Parathyroid adenoma (tissue), 2 donors: ENCODE results near the gene TBX4.

Source experiments
- H2AFZ ChIP-seq: fragments of 300-600 bp; sonication (generic); one replicate; pipeline ENCODE4 v1.7.0; 2017; ENCODE audit warnings: antibody characterized with exemption, mild to moderate bottlenecking
- H3K27ac ChIP-seq: fragments of 300-600 bp; sonication (generic); one replicate; pipeline ENCODE4 v1.7.0; 2017
- H3K27me3 ChIP-seq: fragments of 300-600 bp; sonication (generic); one replicate; pipeline ENCODE4 v1.7.0; 2017; ENCODE audit warnings: low read length; ENCODE audit not compliant: control insufficient read depth, insufficient read depth
- H3K36me3 ChIP-seq: fragments of 300-600 bp; sonication (generic); one replicate; pipeline ENCODE4 v1.7.0; 2017; ENCODE audit warnings: low read length; ENCODE audit not compliant: control insufficient read depth, insufficient read depth
- H3K4me1 ChIP-seq: fragments of 300-600 bp; sonication (generic); one replicate; pipeline ENCODE4 v1.7.0; 2017; ENCODE audit warnings: control low read depth
- H3K4me2 ChIP-seq: fragments of 300-600 bp; sonication (generic); one replicate; pipeline ENCODE4 v1.7.0; 2017; ENCODE audit warnings: low read length
- H3K4me3 ChIP-seq: fragments of 300-600 bp; sonication (generic); one replicate; pipeline ENCODE4 v1.7.0; 2017; ENCODE audit warnings: low read depth, low read length
- H3K79me2 ChIP-seq: fragments of 300-600 bp; sonication (generic); one replicate; pipeline ENCODE4 v1.7.0; 2017; ENCODE audit warnings: control low read depth
- H3K9ac ChIP-seq: fragments of 300-600 bp; sonication (generic); one replicate; pipeline ENCODE4 v1.7.0; 2017; ENCODE audit warnings: mild to moderate bottlenecking
- H3K9me3 ChIP-seq: fragments of 300-600 bp; sonication (generic); one replicate; pipeline ENCODE4 v1.7.0; 2017; ENCODE audit warnings: low read length; ENCODE audit not compliant: control insufficient read depth
- TF ChIP-seq, protein P1 (sequence below): fragments of 300-600 bp; sonication (generic); IDR thresholded peaks from one replicate; pipeline ENCODE4 v1.7.0; 2017; ENCODE audit warnings: antibody characterized with exemption, mild to moderate bottlenecking
- donor health status: primary hyperparathyroidism.

TBX4 gene

DNA sequence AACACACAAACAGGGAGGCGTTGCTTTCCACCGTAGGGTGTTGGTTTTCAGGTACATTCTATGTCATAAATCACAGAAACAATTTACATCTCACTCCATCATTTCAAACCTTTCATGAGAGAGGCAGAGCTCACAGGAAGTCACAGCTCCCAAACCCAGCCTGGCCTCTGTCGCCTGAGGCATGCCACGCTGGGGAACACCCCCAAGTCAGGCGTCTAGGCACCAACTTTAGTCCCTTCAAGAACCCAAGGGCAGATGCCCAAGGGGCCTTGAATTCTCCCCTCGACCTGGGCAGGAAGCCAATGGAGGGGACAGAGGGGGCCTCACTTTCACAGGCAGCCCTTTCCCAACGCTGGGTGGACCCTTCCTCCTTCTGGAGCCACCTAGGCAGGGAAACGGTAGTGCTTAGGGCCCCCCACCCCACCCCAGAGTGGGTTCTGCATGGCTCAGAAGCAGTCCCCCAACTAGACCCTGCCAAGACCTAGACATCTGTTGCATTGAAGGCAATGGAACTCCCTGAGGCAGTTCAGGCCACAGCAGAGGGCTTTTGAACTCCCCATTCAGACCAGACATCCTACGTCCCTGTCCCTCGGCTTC is 10.6 kb downstream of the TBX4 start:
- Histone ChIP-seq H3K9ac (no peak overlapping the region), H3K79me2 (no peaks in the 10 kb centered on the region), H3K4me1 (no peaks in the 10 kb centered on the region), H3K36me3 (no peaks in the 10 kb centered on the region), H3K9me3 (no peaks in the 10 kb centered on the region), H2AFZ (no peak overlapping the region), H3K27me3 (peaks cover under 1% of the 10 kb centered on the region), H3K4me3 (no peak overlapping the region), H3K27ac (no peak overlapping the region), H3K4me2 (no peak overlapping the region)
- TF ChIP-seq, protein P1, sequence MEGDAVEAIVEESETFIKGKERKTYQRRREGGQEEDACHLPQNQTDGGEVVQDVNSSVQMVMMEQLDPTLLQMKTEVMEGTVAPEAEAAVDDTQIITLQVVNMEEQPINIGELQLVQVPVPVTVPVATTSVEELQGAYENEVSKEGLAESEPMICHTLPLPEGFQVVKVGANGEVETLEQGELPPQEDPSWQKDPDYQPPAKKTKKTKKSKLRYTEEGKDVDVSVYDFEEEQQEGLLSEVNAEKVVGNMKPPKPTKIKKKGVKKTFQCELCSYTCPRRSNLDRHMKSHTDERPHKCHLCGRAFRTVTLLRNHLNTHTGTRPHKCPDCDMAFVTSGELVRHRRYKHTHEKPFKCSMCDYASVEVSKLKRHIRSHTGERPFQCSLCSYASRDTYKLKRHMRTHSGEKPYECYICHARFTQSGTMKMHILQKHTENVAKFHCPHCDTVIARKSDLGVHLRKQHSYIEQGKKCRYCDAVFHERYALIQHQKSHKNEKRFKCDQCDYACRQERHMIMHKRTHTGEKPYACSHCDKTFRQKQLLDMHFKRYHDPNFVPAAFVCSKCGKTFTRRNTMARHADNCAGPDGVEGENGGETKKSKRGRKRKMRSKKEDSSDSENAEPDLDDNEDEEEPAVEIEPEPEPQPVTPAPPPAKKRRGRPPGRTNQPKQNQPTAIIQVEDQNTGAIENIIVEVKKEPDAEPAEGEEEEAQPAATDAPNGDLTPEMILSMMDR = no peak

DNA sequence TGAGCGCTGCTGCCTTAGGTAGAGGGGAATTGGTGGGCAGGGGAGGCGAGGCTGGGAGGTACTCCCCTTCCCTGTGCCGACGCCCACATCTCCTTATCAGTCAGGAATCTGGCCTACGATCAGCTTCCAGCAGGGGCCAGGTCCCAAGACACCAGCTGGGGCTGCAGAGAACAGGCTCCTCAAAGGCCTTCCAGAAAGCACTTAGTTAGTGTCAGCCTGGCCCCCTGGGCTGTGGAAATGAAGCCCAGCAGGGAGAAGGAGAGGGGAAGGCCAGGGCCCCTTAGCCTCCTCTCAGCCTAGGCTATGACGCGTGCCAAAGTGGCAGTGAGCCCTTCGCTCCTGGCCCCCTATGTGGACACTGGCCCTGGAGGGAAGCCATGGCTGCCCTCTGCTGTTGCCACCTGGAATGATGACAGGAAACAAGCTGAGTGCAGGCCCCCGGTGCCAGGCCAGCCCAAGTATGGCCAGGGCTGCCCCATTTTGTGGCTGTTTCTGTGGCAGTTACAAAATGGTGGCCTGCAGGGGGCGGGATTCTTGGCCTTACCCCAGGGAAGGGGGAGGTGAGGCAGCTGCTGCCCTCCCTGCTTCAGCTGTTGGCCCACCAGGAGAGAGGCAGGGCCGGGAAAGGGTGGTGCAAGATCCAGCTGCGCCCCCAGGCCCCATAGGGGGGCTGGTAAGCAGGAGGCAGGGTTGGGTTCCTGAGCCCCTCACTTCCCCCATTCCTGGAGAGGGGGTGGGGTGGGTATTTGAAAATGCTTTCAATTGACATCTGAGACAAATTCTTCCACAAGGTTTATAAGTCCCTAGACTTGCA is 11.3 kb downstream of the TBX4 start:
- Histone ChIP-seq H2AFZ (no peak overlapping the region), H3K9ac (no peak overlapping the region), H3K36me3 (no peaks in the 10 kb centered on the region), H3K27ac (no peak overlapping the region), H3K4me1 (no peaks in the 10 kb centered on the region), H3K27me3 (no peaks in the 10 kb centered on the region), H3K79me2 (no peaks in the 10 kb centered on the region), H3K4me3 (no peak overlapping the region), H3K4me2 (no peak overlapping the region), H3K9me3 (no peaks in the 10 kb centered on the region)
- TF ChIP-seq, protein P1 = no peak

DNA sequence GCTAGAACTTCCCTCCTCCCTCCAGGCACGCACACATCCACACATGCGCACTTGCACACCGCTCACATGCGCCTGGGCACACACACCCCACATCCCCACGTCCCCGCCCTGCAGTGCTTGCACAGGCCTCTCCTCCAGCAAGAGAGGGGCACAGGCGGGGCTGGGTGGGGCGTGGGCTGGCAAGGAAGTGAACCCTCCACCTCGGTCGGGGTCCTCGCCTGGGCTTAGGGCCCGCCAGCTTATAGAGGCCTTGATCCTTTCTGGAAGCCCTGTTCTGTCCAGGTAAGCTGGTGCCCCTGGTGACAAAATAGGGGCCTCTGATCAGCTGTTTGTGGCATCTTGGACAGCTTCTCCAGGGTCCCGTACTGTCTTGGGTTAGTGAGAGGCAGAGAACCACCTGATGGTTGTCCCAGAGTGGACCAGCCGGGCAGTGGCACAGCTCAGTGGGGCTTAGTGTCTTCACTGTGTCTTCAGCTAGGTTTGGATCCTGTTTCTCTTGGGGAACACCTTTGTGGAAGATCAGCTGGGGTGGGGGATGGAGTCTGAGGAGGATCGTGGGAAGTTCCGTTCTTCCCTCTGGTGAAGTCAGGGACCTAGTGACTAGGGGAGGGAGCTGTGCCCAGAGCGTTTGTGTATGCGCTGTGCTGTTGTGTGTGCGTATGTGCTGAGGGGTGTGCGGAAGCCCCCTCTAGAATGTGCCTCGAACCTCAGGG is 12.1 kb downstream of the TBX4 start:
- Histone ChIP-seq H3K36me3 (no peaks in the 10 kb centered on the region), H2AFZ (no peak overlapping the region), H3K4me1 (no peaks in the 10 kb centered on the region), H3K79me2 (no peaks in the 10 kb centered on the region), H3K27ac (no peak overlapping the region), H3K9me3 (no peaks in the 10 kb centered on the region), H3K4me3 (no peak overlapping the region), H3K4me2 (no peak overlapping the region), H3K9ac (no peak overlapping the region), H3K27me3 (no peaks in the 10 kb centered on the region)
- TF ChIP-seq, protein P1 = no peak

DNA sequence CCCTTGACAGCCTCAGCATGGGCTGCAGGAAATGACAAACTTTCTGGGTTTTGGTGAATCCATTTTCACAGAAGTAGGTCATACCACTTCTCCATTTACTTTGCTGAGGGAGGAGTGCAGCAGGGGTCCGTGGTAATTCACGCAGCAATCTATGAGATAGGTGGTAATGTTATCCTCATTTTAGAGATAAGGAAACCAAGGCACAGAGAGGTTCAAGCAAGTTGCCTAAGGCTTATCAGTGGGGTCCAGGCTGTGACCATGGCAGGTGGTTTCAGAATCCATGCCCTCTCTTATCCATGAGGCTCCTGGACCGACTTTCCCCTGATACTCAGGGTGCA is 12.6 kb downstream of the TBX4 start:
- Histone ChIP-seq H3K27ac (no peak overlapping the region), H3K9me3 (no peaks in the 10 kb centered on the region), H3K79me2 (no peaks in the 10 kb centered on the region), H3K36me3 (no peaks in the 10 kb centered on the region), H3K9ac (no peak overlapping the region), H2AFZ (no peak overlapping the region), H3K27me3 (no peaks in the 10 kb centered on the region), H3K4me3 (no peak overlapping the region), H3K4me2 (no peak overlapping the region), H3K4me1 (no peaks in the 10 kb centered on the region)
- TF ChIP-seq, protein P1 = no peak
